GM12892 (cell line): ENCODE measurements around the gene CCDC194.

ENCODE experiments used
- POLR2A ChIP-seq: IDR thresholded peaks from 2 replicates; pipeline ENCODE4 v1.6.1; 2011; ENCODE audit warnings: low read depth, low read length, control low read depth
- POLR2AphosphoS5 ChIP-seq: IDR thresholded peaks from 2 replicates; pipeline ENCODE4 v1.6.1; 2011; ENCODE audit warnings: low read depth, low read length, control low read depth
- TAF1 ChIP-seq: IDR thresholded peaks from 2 replicates; pipeline ENCODE4 v1.6.1; 2011; ENCODE audit warnings: low read depth, mild to moderate bottlenecking, control low read depth, low read length, borderline replicate concordance

DNA sequence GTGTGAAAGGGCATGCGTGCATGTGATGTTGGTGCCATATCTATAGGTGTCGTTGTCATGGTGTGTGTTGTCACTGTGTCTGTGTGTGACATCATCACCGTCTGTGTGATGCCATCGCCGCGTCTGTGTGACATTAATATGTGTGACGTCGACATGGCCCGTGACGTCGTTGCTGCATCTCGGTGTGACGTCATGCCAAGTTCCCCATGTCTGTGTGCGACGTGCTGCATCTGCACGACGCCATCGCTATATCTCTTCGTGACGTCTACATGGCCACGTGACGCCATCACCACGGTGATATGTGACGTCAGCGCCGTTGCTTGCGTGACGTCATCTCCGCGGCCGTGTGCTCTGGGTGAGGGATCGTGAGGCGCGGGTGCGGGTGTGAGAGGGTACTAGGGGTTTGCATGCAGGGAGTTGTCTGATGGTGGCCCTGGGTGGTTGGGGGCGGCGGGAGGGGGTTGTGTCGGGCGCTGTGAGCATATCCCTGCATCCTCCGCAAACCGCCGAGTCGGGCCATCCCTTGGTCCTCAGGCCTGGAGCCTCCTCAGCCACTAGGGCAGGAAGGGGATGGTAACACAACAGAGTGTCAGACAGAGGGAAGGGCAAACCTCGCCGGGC, 42.1 kb downstream of the CCDC194 start:
- TF ChIP-seq POLR2AphosphoS5 (no peak), POLR2A (no peak), TAF1 (no peak)
